Body of pancreas (tissue), 4 donors: ENCODE results near the gene METAP1D. TPM values are rescaled to one million over a fixed set of nuclear protein-coding genes. Genes with fewer than 3 reads are reported as not detected.

Experiments
- ATAC-seq: fragments of 150-250 bp; one replicate; pipeline ENCODE4 v1.9.1; 2016
- DNase-seq, 4 donors: peaks; one replicate each; pipeline ENCODE4 v3.0.0-alpha.2; 2019
- H3K27ac ChIP-seq, 4 donors: fragments of 200-600 bp; sonication (generic); 1 replicate in 3 of 4; 2 replicates in 1 of 4; pipeline versions ENCODE4 v1.5.1 to v1.6.1; 2016 to 2019; ENCODE audit warnings: mild to moderate bottlenecking in 1 of 4, mixed read lengths in 1 of 4, moderate library complexity in 1 of 4
- H3K27me3 ChIP-seq, 2 donors: fragments of 200-600 bp; sonication (generic); one replicate each; pipeline ENCODE4 v1.6.0; 2016; ENCODE audit warnings: mild to moderate bottlenecking in 1 of 2
- H3K36me3 ChIP-seq, 2 donors: fragments of 200-600 bp; sonication (generic); replicated peaks in 1 of 2; 2 replicates each; pipeline ENCODE4 v1.5.1; 2016; ENCODE audit warnings: low read depth in 2 of 2; ENCODE audit not compliant: insufficient read depth in 1 of 2
- H3K4me1 ChIP-seq: fragments of 200-600 bp; sonication (generic); one replicate; pipeline ENCODE4 v1.6.0; 2016
- H3K4me3 ChIP-seq, 2 donors: fragments of 200-600 bp; sonication (generic); 1 replicate in 1 of 2; 2 replicates in 1 of 2; pipeline ENCODE4 v1.5.1; 2016 to 2019
- H3K9me3 ChIP-seq, 3 donors: fragments of 200-600 bp; sonication (generic); 1 replicate in 2 of 3; 2 replicates in 1 of 3; pipeline ENCODE4 v1.5.1; 2016
- POLR2A ChIP-seq, 3 donors: fragments of 450-650 bp; IDR thresholded peaks; one replicate each; pipeline ENCODE4 v1.6.1; 2016; ENCODE audit warnings: antibody characterized with exemption in 3 of 3, mild to moderate bottlenecking in 2 of 3
- WGBS, 2 donors: methylation state at CpG; one replicate each; pipeline ENCODE4 v1.1.5; 2017; 5-methylcytosine and 5-hydroxymethylcytosine counted together
- intact Hi-C: fragments of 100-400 bp; cut with DNase I; formaldehyde crosslinking; loops from one replicate; pipeline ENCODE4 v1.15.1; 2023
- total RNA-seq, 2 donors: library from RNA; depleted of rRNA; stranded (reverse); fragments of >200 nt; gene quantifications; one replicate each; pipeline ENCODE4 v1.1.0, GENCODE V29; 2016
- TF ChIP-seq, protein P1 (sequence below), 7 experiments: fragments of 450-650 bp in 4 of 7; fragments of 200-600 bp in 3 of 7; sonication (generic) in 3 of 7; IDR thresholded peaks; one replicate each; pipeline ENCODE4 v1.5.1; 2016 to 2019; ENCODE audit warnings: antibody characterized with exemption in 7 of 7

Gene METAP1D
- total RNA-seq, 2 donors from 2014 or later = 9.9 to 40.9 TPM

DNA sequence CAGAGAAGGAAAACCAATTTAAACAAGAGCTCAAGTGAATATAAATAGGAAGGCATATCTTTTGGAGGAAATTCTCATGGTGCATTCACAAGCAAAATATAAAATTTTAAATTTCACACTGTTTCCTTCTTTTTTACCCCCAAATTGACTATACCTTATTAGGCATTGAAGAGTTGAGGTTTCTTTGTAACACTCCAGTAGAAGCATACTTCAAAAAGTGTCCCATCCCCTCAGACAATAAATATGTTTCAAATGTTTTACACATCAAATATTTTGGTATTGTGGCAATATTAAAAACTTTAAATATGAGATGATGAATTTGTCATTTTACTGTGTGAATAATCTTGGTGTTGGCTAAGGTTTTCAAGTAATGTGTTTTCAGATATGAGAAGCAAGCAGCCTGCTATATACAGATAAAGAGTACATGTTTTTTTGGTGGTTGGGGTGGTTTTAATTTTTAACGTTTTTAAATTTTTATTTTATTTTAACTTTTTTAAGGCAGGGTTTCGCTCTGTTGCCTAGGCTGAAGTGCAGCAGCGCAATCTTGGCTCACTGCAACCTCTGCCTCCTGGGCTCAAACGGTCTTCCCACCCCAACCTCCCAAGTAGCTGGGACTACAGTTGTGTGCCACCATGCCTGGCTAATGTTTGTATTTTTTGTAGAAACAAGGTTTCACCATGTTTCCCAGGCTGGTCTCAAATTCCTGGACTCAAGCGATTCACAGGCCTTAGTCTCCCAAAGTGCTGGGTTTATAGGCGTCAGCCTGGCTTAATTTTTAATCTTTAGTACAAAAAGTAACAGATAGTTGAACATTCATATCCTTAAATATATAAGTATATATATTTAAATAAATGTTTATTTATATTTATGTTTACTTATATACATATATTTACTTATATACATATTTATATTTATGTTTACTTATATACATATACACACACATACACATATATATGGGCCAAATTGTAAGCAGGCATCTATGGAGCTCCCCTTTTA is 49.1 kb downstream of the METAP1D start:
- 88% methylated on average over 6 of the region's 6 CpGs for WGBS, 2 donors
- H3K4me1 ChIP-seq = peaks cover 5% of the 10 kb centered on the region
- H3K9me3 ChIP-seq = no peaks in the 10 kb centered on the region
- intact Hi-C loops = no loop called here
- no peaks in the 10 kb centered on the region for H3K27me3 ChIP-seq
- TF ChIP-seq, protein P1, sequence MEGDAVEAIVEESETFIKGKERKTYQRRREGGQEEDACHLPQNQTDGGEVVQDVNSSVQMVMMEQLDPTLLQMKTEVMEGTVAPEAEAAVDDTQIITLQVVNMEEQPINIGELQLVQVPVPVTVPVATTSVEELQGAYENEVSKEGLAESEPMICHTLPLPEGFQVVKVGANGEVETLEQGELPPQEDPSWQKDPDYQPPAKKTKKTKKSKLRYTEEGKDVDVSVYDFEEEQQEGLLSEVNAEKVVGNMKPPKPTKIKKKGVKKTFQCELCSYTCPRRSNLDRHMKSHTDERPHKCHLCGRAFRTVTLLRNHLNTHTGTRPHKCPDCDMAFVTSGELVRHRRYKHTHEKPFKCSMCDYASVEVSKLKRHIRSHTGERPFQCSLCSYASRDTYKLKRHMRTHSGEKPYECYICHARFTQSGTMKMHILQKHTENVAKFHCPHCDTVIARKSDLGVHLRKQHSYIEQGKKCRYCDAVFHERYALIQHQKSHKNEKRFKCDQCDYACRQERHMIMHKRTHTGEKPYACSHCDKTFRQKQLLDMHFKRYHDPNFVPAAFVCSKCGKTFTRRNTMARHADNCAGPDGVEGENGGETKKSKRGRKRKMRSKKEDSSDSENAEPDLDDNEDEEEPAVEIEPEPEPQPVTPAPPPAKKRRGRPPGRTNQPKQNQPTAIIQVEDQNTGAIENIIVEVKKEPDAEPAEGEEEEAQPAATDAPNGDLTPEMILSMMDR (IDR thresholded peaks at IDR 0.05) = no peak
- no peak for TF ChIP-seq POLR2A (IDR thresholded peaks at IDR 0.05)
- H3K27ac ChIP-seq = no peak overlapping the region
- DNase-seq (no peak), ATAC-seq (no peak)
- no peaks in the 10 kb centered on the region for H3K36me3 ChIP-seq
- H3K4me3 ChIP-seq = no peak overlapping the region

DNA sequence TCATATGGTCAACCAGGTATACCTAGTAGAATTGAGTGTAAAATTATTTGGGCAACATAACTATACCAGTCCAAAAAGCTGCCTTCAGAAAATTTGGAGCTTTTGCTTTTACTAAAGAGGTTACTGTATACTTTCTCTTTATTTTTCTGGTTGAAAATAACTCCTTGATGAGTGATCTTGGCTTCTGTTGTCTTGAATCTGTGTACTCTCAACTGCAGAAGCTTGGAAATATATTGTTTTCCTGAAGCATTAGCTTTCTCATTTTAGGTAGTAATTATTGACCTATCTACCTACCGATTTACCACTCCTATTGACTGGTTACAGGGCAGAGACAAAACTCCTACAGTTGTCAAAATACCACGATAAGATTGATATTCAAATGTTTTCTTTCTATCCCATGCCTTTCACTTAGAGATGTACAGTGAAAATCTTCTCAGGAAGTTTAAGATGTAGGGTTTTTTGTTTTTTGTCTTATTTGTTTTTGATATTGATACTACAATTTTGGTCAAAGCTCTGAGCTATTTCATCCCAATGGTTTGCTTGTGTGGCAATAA is 49.9 kb downstream of the METAP1D start:
- TF ChIP-seq POLR2A (IDR thresholded peaks at IDR 0.05) = no peak
- TF ChIP-seq, protein P1 (IDR thresholded peaks at IDR 0.05) = no peak
- Histone ChIP-seq H3K27ac (no peak overlapping the region), H3K4me3 (no peak overlapping the region), H3K9me3 (no peaks in the 10 kb centered on the region), H3K27me3 (no peaks in the 10 kb centered on the region), H3K4me1 (peaks cover 5% of the 10 kb centered on the region), H3K36me3 (no peaks in the 10 kb centered on the region)
- WGBS, 2 donors = 86 to 90% methylated on average over 2 of the region's 2 CpGs
- intact Hi-C loops = no loop called here
- no peak for ATAC-seq
- DNase-seq = no peak

GRCh38 chr2:172050479-172051125 is 50.8 kb downstream of the METAP1D start:
- no peaks in the 10 kb centered on the region for H3K36me3 ChIP-seq
- intact Hi-C loops = no loop called here
- no peak for TF ChIP-seq POLR2A (IDR thresholded peaks at IDR 0.05)
- TF ChIP-seq, protein P1 (IDR thresholded peaks at IDR 0.05) = no peak
- DNase-seq (no peak), ATAC-seq (no peak)
- no peaks in the 10 kb centered on the region for H3K9me3 ChIP-seq
- 69 to 83% methylated on average over 1 of the region's 1 CpG for WGBS, 2 donors
- no peak overlapping the region for H3K27ac ChIP-seq
- peaks cover 5% of the 10 kb centered on the region for H3K4me1 ChIP-seq
- no peak overlapping the region for H3K4me3 ChIP-seq
- no peaks in the 10 kb centered on the region for H3K27me3 ChIP-seq

- TF ChIP-seq, protein P1 (IDR thresholded peaks at IDR 0.05) = no peak
- no peak for TF ChIP-seq POLR2A (IDR thresholded peaks at IDR 0.05)
- Histone ChIP-seq H3K27ac (no peak overlapping the region), H3K4me3 (no peak overlapping the region), H3K27me3 (no peaks in the 10 kb centered on the region), H3K9me3 (no peaks in the 10 kb centered on the region), H3K4me1 (peaks cover 5% of the 10 kb centered on the region), H3K36me3 (no peaks in the 10 kb centered on the region)
- intact Hi-C loops = no loop called here
- WGBS, 2 donors = 57 to 70% methylated on average over 4 of the region's 4 CpGs
- DNase-seq = no peak
- no peak for ATAC-seq
Measured at GRCh38 chr2:172052000-172052983, 52.5 kb downstream of the METAP1D start.
